Measurements from ENCODE around the gene CRNN.

Gene CRNN

DNA sequence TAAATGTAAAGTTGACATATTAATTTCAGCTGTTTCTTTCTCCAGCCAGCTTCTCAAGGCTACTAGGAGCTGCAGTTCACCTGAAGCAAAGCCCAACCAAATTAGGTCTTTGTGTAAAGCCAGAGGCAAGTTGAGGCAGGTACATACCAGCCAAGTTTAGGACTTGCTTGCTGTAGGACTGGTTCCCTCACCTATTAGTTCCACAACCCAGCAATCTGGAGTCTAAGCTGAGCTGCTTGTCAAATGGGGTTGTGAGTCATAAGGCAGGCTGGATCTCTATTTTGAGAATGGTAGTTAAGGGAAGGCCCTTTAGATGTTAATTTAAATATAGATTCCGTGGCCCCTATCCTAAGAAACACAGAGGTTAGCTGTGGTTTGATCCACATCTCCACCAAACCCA lies 46.6 kb downstream of the CRNN start:
- DNase-seq, result no peak
- in situ Hi-C loops (cut with MboI; ENCODE audit: low pct_unique_long_range_greater_than_20kb, low sequenced_read_pairs), result no loop called here

DNA sequence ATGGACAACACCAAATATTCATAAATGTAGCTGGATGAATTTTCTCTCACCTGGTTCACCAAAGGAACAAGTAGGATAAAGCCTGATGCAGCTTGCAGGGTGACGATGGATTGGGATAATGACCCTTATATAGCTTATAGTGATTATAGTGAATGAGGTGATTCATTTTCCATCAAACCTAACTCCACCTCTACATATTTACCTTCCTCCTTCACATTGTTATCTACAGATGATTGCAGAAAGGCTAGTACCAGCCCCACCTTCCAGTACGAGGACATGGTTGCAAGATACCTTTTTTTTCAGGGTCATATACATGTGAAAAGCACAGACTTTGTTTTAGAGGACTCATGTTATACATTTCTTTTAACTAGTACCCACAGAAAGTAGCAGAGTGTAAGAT lies 54.2 kb downstream of the CRNN start, which contains the start of gene FLG2:
Gene FLG2 (minus strand): TSS at position 101 of the 400 bp plus-strand sequence. CDS start 1,122 bp downstream, outside the sequence.
- DNase-seq, result no peak
- in situ Hi-C loops (cut with MboI; ENCODE audit: low pct_unique_long_range_greater_than_20kb, low sequenced_read_pairs), result no loop called here

Measured in KBM-7 (cell line).